HepG2 (cell line): ENCODE results near the gene CLMP.

Source experiments
- DPF2 ChIP-seq: sonication (generic); formaldehyde crosslinking; IDR thresholded peaks from 2 replicates; pipeline ENCODE4 v1.4.0; 2020; ENCODE audit warnings: mild to moderate bottlenecking, low read depth, missing genetic modification reagents, borderline replicate concordance
- FOXK1 ChIP-seq: sonication (generic); formaldehyde crosslinking; IDR thresholded peaks from 2 replicates; pipeline ENCODE4 v1.4.0; 2020; ENCODE audit warnings: low read depth, missing genetic modification reagents, borderline replicate concordance
- FOXP4 ChIP-seq: sonication (generic); formaldehyde crosslinking; IDR thresholded peaks from 2 replicates; pipeline ENCODE4 v1.4.0; 2020; ENCODE audit warnings: missing genetic modification reagents
- KDM3A ChIP-seq: IDR thresholded peaks from 2 replicates; pipeline ENCODE4 v1.6.1; 2018; ENCODE audit warnings: low read depth, missing compliant biosample characterization
- KLF12 ChIP-seq: sonication (generic); formaldehyde crosslinking; IDR thresholded peaks from 2 replicates; pipeline ENCODE4 v1.4.0; 2020; ENCODE audit warnings: missing genetic modification reagents, borderline replicate concordance
- MLXIP ChIP-seq: sonication (generic); formaldehyde crosslinking; IDR thresholded peaks from 2 replicates; pipeline ENCODE4 v1.9.0; 2021; ENCODE audit warnings: missing genetic modification reagents, borderline replicate concordance
- SRSF9 ChIP-seq: fragments of 200-400 bp; formaldehyde crosslinking; IDR thresholded peaks from 2 replicates; pipeline ENCODE4 v1.6.1; 2018; ENCODE audit warnings: borderline replicate concordance, mild to moderate bottlenecking, low read depth, low read length; ENCODE audit not compliant: insufficient read depth, poor library complexity, severe bottlenecking
- ZNF121 ChIP-seq: sonication (generic); formaldehyde crosslinking; IDR thresholded peaks from 2 replicates; pipeline ENCODE4 v1.5.0; 2020; ENCODE audit warnings: mild to moderate bottlenecking, missing genetic modification reagents
- ZNF142 ChIP-seq: sonication (generic); formaldehyde crosslinking; IDR thresholded peaks from 2 replicates; pipeline ENCODE4 v1.4.0; 2020; ENCODE audit warnings: missing genetic modification reagents
- ZNF274 ChIP-seq: sonication (generic); formaldehyde crosslinking; IDR thresholded peaks from 2 replicates; pipeline ENCODE4 v1.5.1; 2020; ENCODE audit warnings: mild to moderate bottlenecking, missing genetic modification reagents
- ZNF501 ChIP-seq: sonication (generic); formaldehyde crosslinking; IDR thresholded peaks from 2 replicates; pipeline ENCODE4 v1.5.1; 2020; ENCODE audit warnings: mild to moderate bottlenecking, moderate library complexity, missing genetic modification reagents
- TF ChIP-seq, protein P1 (sequence below): sonication (generic); formaldehyde crosslinking; IDR thresholded peaks from 2 replicates; pipeline ENCODE4 v1.5.0; 2020; ENCODE audit warnings: mild to moderate bottlenecking, missing genetic modification reagents, moderate library complexity

GRCh38 chr11:123098990-123099389 is 96.1 kb downstream of the CLMP start:
- TF ChIP-seq ZNF142 (no peak), ZNF121 (CRISPR knock-in tag) (no peak), SRSF9 (no peak), KDM3A (CRISPR knock-in tag) (no peak), ZNF501 (no peak), MLXIP (CRISPR knock-in tag) (no peak), DPF2 (no peak), KLF12 (CRISPR knock-in tag) (no peak), FOXP4 (CRISPR knock-in tag) (no peak), FOXK1 (CRISPR knock-in tag) (no peak), ZNF274 (CRISPR knock-in tag) (no peak)
- TF ChIP-seq, protein P1, sequence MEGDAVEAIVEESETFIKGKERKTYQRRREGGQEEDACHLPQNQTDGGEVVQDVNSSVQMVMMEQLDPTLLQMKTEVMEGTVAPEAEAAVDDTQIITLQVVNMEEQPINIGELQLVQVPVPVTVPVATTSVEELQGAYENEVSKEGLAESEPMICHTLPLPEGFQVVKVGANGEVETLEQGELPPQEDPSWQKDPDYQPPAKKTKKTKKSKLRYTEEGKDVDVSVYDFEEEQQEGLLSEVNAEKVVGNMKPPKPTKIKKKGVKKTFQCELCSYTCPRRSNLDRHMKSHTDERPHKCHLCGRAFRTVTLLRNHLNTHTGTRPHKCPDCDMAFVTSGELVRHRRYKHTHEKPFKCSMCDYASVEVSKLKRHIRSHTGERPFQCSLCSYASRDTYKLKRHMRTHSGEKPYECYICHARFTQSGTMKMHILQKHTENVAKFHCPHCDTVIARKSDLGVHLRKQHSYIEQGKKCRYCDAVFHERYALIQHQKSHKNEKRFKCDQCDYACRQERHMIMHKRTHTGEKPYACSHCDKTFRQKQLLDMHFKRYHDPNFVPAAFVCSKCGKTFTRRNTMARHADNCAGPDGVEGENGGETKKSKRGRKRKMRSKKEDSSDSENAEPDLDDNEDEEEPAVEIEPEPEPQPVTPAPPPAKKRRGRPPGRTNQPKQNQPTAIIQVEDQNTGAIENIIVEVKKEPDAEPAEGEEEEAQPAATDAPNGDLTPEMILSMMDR (CRISPR knock-in tag) = no peak
